HCT116 (cell line): Measurements from ENCODE around the gene TCOF1. TPM values are rescaled to one million over a fixed set of nuclear protein-coding genes. Genes with fewer than 3 reads are reported as not detected.

Experiments used
- ATAC-seq: fragments of 200-7000 bp; cut with Tn5 transposase; 2 replicates; pipeline ENCODE4 v1.9.1; 2020; ENCODE audit warnings: mild to moderate bottlenecking, moderate library complexity
- BruUV-seq: library from RNA; stranded (reverse); fragments of 400-500 nt; replicated peaks from 2 replicates; lab custom pipeline; 2021; lab: Mats Ljungman, UMichigan
- CTCF ChIA-PET: fragments of 300-600 bp; sonication (Branson Sonifier 250); formaldehyde crosslinking; loops from one replicate; lab custom pipeline; 2021; ENCODE audit warnings: antibody characterized with exemption; lab: Charles Lee
- POLR2A ChIA-PET: fragments of 300-600, 350-600 bp; sonication (Branson Sonifier 250); formaldehyde crosslinking; loops from one replicate; lab custom pipeline; 2021; ENCODE audit warnings: antibody characterized with exemption; lab: Charles Lee
- RAD21 ChIA-PET, 2 experiments: fragments of 300-600 bp; sonication (Branson Sonifier 250); formaldehyde crosslinking; loops; one replicate each; lab custom pipeline; 2023; ENCODE audit warnings: low total read pairs in 2 of 2; ENCODE audit not compliant: uncharacterized antibody in 2 of 2, unreplicated experiment in 2 of 2, low non-redundant PET in 1 of 2; lab: Charles Lee
- DNase-seq: peaks from one replicate; pipeline ENCODE4 v3.0.0-alpha.2; 2010; ENCODE audit warnings: low read depth, low spot score
- H2AFZ ChIP-seq: fragments of 200-600 bp; shearing (Covaris generic), sonication (generic); 2 replicates; pipeline ENCODE4 v1.6.1; 2017; ENCODE audit warnings: low read depth, mixed run types, mixed read lengths, antibody characterized with exemption, low read length; ENCODE audit not compliant: poor library complexity, severe bottlenecking
- H3K27ac ChIP-seq: 2 replicates; pipeline ENCODE4 v1.5.1; 2012; ENCODE audit warnings: low read depth, low read length
- H3K27me3 ChIP-seq: fragments of 200-600 bp; sonication (generic); 2 replicates; pipeline ENCODE4 v1.6.1; 2016; ENCODE audit warnings: mixed run types, low read length, mixed read lengths; ENCODE audit not compliant: insufficient read depth
- H3K36me3 ChIP-seq, 2 experiments: fragments of 200-500 bp in 1 of 2; fragments of 200-600 bp in 1 of 2; sonication (Bioruptor generic) in 1 of 2; sonication (generic) in 1 of 2; 2 replicates each; pipeline versions ENCODE4 v1.5.1 to v1.6.1; 2014 to 2016; ENCODE audit warnings: low read length in 2 of 2, inconsistent platforms in 1 of 2, mixed read lengths in 1 of 2, mixed run types in 1 of 2; ENCODE audit not compliant: insufficient read depth in 2 of 2, control insufficient read depth in 1 of 2
- H3K4me1 ChIP-seq, 2 experiments: fragments of 200-600 bp in 1 of 2; sonication (generic) in 1 of 2; 2 replicates each; pipeline versions ENCODE4 v1.5.1 to v1.6.1; 2012 to 2017; ENCODE audit warnings: low read length in 2 of 2, inconsistent platforms in 1 of 2, mild to moderate bottlenecking in 1 of 2, mixed read lengths in 1 of 2, mixed run types in 1 of 2, moderate library complexity in 1 of 2; ENCODE audit not compliant: insufficient read depth in 2 of 2, control insufficient read depth in 1 of 2
- H3K4me2 ChIP-seq: fragments of 200-600 bp; sonication (generic); 2 replicates; pipeline ENCODE4 v1.6.1; 2017; ENCODE audit warnings: mixed run types, low read length, mixed read lengths
- H3K4me3 ChIP-seq, 2 experiments: fragments of 200-600 bp in 1 of 2; sonication (generic) in 1 of 2; replicated peaks in 1 of 2; 2 replicates each; pipeline ENCODE4 v1.5.1; 2011 to 2016; ENCODE audit warnings: low read length in 2 of 2, control low read depth in 1 of 2, low read depth in 1 of 2, mild to moderate bottlenecking in 1 of 2, mixed read lengths in 1 of 2, mixed run types in 1 of 2
- H3K79me2 ChIP-seq: fragments of 200-600 bp; sonication (generic); 2 replicates; pipeline ENCODE4 v1.6.1; 2017; ENCODE audit warnings: mild to moderate bottlenecking, mixed run types, low read length, moderate library complexity, mixed read lengths; ENCODE audit not compliant: insufficient read depth
- H3K9ac ChIP-seq: fragments of 200-600 bp; sonication (generic); 2 replicates; pipeline ENCODE4 v1.6.1; 2016; ENCODE audit warnings: low read length, mixed read lengths
- H3K9me2 ChIP-seq: fragments of 200-600 bp; sonication (generic), shearing (Covaris generic); 2 replicates; pipeline ENCODE4 v1.6.1; 2017; ENCODE audit warnings: mixed run types, mild to moderate bottlenecking, moderate library complexity; ENCODE audit not compliant: insufficient read depth
- H3K9me3 ChIP-seq, 2 experiments: fragments of 200-500 bp in 1 of 2; fragments of 200-600 bp in 1 of 2; sonication (Bioruptor generic) in 1 of 2; sonication (generic) in 1 of 2; 2 replicates each; pipeline ENCODE4 v1.6.1; 2014 to 2017; ENCODE audit warnings: low read length in 2 of 2, mixed read lengths in 2 of 2, inconsistent platforms in 1 of 2, low read depth in 1 of 2, mild to moderate bottlenecking in 1 of 2, mixed run types in 1 of 2, moderate library complexity in 1 of 2; ENCODE audit not compliant: control insufficient read depth in 1 of 2, insufficient read depth in 1 of 2
- H4K20me1 ChIP-seq: fragments of 200-600 bp; sonication (generic), shearing (Covaris generic); 2 replicates; pipeline ENCODE4 v1.6.1; 2017; ENCODE audit warnings: mixed run types, mild to moderate bottlenecking, moderate library complexity; ENCODE audit not compliant: insufficient read depth
- CBX3 ChIP-seq: IDR thresholded peaks from 2 replicates; pipeline ENCODE4 v1.6.1; 2012; ENCODE audit warnings: low read depth
- CEBPB ChIP-seq: IDR thresholded peaks from 2 replicates; pipeline ENCODE4 v1.6.1; 2012; ENCODE audit warnings: low read depth
- EZH2 ChIP-seq: fragments of 200-600 bp; sonication (generic); IDR thresholded peaks from 2 replicates; pipeline ENCODE4 v1.6.1; 2017; ENCODE audit warnings: antibody characterized with exemption, mixed run types
- EZH2phosphoT487 ChIP-seq: fragments of 200-600 bp; IDR thresholded peaks from 2 replicates; pipeline ENCODE4 v1.6.1; 2018; ENCODE audit warnings: antibody characterized with exemption, borderline replicate concordance
- POLR2A ChIP-seq: IDR thresholded peaks from 2 replicates; pipeline ENCODE4 v1.7.0; 2011; ENCODE audit warnings: borderline replicate concordance; ENCODE audit not compliant: insufficient read depth, insufficient read length; ENCODE audit errors: extremely low read depth
- POLR2AphosphoS5 ChIP-seq: IDR thresholded peaks from 2 replicates; pipeline ENCODE4 v1.6.1; 2011; ENCODE audit warnings: mild to moderate bottlenecking, low read depth, low read length, moderate library complexity
- RAD21 ChIP-seq: IDR thresholded peaks from 2 replicates; pipeline ENCODE4 v1.6.1; 2012; ENCODE audit warnings: low read depth, mild to moderate bottlenecking
- SRF ChIP-seq: IDR thresholded peaks from 2 replicates; pipeline ENCODE4 v1.6.1; 2012; ENCODE audit warnings: low read depth
- intact Hi-C: fragments of 100-400 bp; cut with micrococcal nuclease; formaldehyde crosslinking; loops from 2 replicates; pipeline ENCODE4 v1.10.0; 2022
- total RNA-seq: library from RNA; stranded (reverse); gene quantifications from one replicate; pipeline ENCODE4 v1.2.1, GENCODE V29; 2021; ENCODE audit not compliant: unreplicated experiment
- TF ChIP-seq, protein P1 (sequence below): IDR thresholded peaks from 2 replicates; pipeline ENCODE4 v1.6.1; 2012
- TF ChIP-seq, protein P2 (sequence below): IDR thresholded peaks from 2 replicates; pipeline ENCODE4 v1.6.1; 2011; ENCODE audit warnings: mild to moderate bottlenecking, low read length, moderate library complexity; ENCODE audit not compliant: insufficient replicate concordance; ENCODE audit errors: extremely low read depth
- TF ChIP-seq, protein P3 (sequence below): IDR thresholded peaks from 2 replicates; pipeline ENCODE4 v1.6.1; 2012
- TF ChIP-seq, protein P4 (sequence below): IDR thresholded peaks from 2 replicates; pipeline ENCODE4 v1.6.1; 2012; ENCODE audit warnings: low read depth

Gene TCOF1
- total RNA-seq, 1 experiment from 2014 or later = 94.7 TPM

DNA sequence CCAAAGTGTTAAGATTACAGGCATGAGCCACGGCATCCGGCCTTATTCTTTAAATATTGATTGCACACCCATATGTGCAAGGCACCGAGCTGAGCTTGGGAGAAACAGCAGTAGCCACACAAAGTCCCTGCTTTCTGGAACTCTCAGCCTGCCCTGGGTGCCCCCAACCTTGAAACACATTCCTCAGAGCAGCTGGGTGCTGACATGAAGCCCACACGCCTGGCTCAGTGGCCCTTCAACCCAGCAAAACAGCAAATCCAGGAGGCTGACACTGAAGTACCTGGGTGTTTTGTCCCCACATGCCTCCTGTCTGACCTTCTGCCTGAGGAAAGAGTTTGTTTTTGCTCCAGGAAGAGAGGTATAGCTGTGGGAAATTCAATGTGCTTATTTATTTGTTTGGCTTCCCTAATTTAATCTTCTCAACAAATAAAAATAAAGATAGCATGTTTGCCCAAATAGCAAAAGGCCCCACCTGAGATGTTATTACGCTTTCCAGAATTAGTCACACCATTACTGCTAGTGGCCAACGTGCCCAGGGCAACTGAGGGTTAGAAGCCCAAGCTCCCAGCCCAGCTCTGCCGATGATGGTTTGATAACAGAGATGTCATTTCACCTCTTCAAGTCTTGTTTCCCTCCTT, 13.4 kb upstream of the TCOF1 start:
- no peak overlapping the region for H3K27ac ChIP-seq
- no peaks in the 10 kb centered on the region for H3K79me2 ChIP-seq
- DNase-seq = no peak
- no peaks in the 10 kb centered on the region for H3K4me1 ChIP-seq
- ATAC-seq = no peak
- ChIA-PET RAD21 (no interaction called here), POLR2A (interaction anchor here (1.4 kb wide), 1 partner anchor 10 kb away, joined by 3 read pairs; no protein-coding TSS in a partner anchor), CTCF (no interaction called here)
- H2AFZ ChIP-seq = no peak overlapping the region
- H3K9me3 ChIP-seq = no peaks in the 10 kb centered on the region
- no TSS peak for BruUV-seq
- H3K4me2 ChIP-seq = no peak overlapping the region
- TF ChIP-seq CBX3 (no peak), POLR2A (no peak), CEBPB (no peak)
- TF ChIP-seq, protein P1, sequence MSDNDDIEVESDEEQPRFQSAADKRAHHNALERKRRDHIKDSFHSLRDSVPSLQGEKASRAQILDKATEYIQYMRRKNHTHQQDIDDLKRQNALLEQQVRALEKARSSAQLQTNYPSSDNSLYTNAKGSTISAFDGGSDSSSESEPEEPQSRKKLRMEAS = no peak
- TF ChIP-seq, protein P2, sequence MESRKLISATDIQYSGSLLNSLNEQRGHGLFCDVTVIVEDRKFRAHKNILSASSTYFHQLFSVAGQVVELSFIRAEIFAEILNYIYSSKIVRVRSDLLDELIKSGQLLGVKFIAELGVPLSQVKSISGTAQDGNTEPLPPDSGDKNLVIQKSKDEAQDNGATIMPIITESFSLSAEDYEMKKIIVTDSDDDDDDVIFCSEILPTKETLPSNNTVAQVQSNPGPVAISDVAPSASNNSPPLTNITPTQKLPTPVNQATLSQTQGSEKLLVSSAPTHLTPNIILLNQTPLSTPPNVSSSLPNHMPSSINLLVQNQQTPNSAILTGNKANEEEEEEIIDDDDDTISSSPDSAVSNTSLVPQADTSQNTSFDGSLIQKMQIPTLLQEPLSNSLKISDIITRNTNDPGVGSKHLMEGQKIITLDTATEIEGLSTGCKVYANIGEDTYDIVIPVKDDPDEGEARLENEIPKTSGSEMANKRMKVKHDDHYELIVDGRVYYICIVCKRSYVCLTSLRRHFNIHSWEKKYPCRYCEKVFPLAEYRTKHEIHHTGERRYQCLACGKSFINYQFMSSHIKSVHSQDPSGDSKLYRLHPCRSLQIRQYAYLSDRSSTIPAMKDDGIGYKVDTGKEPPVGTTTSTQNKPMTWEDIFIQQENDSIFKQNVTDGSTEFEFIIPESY = no peak
- H3K9ac ChIP-seq = no peak overlapping the region
- H3K9me2 ChIP-seq = no peaks in the 10 kb centered on the region
- intact Hi-C loops = no loop called here
- H3K36me3 ChIP-seq = no peaks in the 10 kb centered on the region
- no peaks in the 10 kb centered on the region for H3K27me3 ChIP-seq
- no peak overlapping the region for H3K4me3 ChIP-seq
- H4K20me1 ChIP-seq = no peaks in the 10 kb centered on the region

DNA sequence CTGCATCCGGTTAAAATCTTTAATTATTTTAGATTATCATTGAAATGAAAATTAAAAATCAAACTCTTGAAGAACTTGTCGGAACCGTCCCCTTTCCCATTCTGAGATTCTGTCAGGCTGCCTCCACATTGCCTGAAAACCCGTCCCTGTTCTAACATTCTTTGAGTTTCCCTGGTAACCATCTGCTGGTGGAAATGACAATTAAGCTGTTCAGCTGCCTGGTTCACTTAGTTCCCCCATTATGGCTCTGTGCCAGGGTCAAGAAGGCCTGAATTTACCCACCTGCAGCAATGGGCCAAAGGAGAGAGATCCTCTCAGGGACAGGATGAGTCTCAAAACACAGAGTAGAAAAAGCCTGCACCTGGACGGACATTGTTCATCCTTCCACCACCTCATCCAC, 11.8 kb upstream of the TCOF1 start:
- Histone ChIP-seq H3K27me3 (no peaks in the 10 kb centered on the region), H3K79me2 (no peaks in the 10 kb centered on the region), H3K27ac (no peak overlapping the region), H3K9ac (no peak overlapping the region), H2AFZ (no peak overlapping the region), H3K9me2 (no peaks in the 10 kb centered on the region), H4K20me1 (no peaks in the 10 kb centered on the region), H3K4me1 (peaks cover 2 to 7% of the 10 kb centered on the region in 2 experiments; a peak in 2 of 4 replicates), H3K4me2 (no peak overlapping the region), H3K4me3 (no peak overlapping the region), H3K36me3 (no peaks in the 10 kb centered on the region), H3K9me3 (no peaks in the 10 kb centered on the region)
- RAD21 ChIA-PET = no interaction called here
- BruUV-seq = no TSS peak
- CTCF ChIA-PET = no interaction called here
- intact Hi-C loops = no loop called here
- ATAC-seq (no peak), DNase-seq (no peak)
- POLR2A ChIA-PET = no interaction called here
- TF ChIP-seq CBX3 (no peak), EZH2 (no peak), RAD21 (no peak), POLR2AphosphoS5 (no peak), EZH2phosphoT487 (no peak), SRF (no peak)
- TF ChIP-seq, protein P3, sequence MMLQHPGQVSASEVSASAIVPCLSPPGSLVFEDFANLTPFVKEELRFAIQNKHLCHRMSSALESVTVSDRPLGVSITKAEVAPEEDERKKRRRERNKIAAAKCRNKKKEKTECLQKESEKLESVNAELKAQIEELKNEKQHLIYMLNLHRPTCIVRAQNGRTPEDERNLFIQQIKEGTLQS = no peak
- TF ChIP-seq, protein P2 = no peak
- TF ChIP-seq, protein P4, sequence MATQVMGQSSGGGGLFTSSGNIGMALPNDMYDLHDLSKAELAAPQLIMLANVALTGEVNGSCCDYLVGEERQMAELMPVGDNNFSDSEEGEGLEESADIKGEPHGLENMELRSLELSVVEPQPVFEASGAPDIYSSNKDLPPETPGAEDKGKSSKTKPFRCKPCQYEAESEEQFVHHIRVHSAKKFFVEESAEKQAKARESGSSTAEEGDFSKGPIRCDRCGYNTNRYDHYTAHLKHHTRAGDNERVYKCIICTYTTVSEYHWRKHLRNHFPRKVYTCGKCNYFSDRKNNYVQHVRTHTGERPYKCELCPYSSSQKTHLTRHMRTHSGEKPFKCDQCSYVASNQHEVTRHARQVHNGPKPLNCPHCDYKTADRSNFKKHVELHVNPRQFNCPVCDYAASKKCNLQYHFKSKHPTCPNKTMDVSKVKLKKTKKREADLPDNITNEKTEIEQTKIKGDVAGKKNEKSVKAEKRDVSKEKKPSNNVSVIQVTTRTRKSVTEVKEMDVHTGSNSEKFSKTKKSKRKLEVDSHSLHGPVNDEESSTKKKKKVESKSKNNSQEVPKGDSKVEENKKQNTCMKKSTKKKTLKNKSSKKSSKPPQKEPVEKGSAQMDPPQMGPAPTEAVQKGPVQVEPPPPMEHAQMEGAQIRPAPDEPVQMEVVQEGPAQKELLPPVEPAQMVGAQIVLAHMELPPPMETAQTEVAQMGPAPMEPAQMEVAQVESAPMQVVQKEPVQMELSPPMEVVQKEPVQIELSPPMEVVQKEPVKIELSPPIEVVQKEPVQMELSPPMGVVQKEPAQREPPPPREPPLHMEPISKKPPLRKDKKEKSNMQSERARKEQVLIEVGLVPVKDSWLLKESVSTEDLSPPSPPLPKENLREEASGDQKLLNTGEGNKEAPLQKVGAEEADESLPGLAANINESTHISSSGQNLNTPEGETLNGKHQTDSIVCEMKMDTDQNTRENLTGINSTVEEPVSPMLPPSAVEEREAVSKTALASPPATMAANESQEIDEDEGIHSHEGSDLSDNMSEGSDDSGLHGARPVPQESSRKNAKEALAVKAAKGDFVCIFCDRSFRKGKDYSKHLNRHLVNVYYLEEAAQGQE = no peak
